Measurements from ENCODE around the gene STAT1.

GRCh38 chr2:190963088-190963487 lies 50.9 kb downstream of the STAT1 start:
- TF ChIP-seq CTCF (conservative IDR thresholded peaks at IDR 0.05 in 1 of 2, IDR thresholded peaks at IDR 0.05 in 1 of 2; ENCODE audit: low read depth in 1 of 2, low read length in 2 of 2) (no peak), EZH2 (IDR thresholded peaks at IDR 0.05; ENCODE audit: low read length, missing control alignments) (no peak)
